ENCODE data around the gene TENM3.
A peak's percentile ranks its signal among the peaks of the same experiment; 100 is the strongest.

The TENM3 gene

DNA sequence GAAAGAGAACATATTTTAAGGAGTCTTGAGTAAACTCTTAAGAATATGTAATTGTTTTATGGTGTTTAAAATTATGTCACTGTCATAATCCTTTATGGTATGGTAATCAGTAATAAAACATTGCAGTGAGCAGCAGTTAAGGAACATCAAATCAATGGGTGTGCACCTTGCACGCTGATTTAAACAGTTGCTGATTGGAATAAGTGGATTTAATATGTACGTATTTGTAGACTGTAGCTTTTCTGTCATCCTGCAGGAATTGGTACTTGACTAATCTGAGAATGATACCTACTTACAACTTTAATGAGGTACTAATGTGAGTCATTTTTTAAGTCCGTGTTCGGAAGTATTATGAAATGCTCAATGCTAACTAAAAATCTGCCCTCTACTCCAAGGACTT is 461.7 kb downstream of the TENM3 start:
- no peak for DNase-seq

DNA sequence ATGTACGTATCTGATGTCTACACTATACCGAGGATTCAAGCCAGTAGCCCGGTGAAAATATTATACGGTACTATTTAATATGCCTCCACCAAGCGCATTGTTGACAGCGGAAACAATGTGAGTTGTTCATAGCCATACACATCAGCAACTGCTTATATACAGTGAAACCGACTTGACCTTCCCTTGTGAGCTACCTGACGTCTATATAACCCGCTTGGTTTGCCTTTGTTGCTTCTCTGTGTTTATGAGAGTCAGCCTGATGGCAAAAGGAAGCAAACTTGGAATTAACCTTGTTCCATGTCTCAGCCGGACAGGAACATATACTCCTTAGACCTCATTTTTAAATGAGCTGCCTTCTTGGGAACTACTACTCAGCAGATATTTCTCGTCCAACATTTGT is 462.2 kb downstream of the TENM3 start:
- DNase-seq = no peak

DNA sequence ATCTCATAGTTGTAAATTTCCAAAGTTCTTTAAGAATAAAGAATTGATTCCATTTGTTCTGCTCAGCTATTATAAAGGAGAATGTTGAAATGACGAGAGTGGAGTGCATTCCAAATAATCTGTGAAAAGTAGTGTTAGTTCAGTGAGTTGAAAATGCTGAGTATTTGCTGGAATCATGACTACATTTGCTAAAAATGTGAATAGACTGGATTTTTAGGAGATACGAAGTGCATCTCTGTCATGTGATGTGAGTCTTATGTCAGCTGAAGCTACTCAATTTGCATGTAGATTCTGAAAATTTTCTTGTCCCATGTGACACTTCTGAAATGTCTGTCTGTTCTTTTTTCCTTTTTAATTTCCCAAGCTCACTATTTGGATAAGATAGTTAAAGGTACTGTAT is 468.0 kb downstream of the TENM3 start:
- DNase-seq = no peak

DNA sequence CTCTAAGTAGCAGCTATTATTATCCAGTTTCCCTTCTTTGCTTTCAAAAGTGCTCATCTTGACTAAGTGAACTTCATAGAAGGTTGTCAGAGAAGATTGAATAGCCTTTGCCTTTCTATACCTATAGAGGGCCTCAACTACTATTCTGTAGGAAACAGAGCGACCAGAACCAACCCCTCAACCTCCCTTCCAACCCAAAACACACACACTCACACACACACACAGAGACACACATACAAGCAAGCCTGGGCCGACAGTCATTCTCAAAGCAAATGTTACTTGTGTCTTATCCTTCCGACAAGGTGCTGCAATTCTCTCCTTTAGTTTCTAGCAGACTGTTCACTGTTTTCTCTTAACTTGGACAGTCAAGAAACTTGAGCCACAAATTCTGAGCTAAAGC is 472.3 kb downstream of the TENM3 start:
- no peak for DNase-seq

DNA sequence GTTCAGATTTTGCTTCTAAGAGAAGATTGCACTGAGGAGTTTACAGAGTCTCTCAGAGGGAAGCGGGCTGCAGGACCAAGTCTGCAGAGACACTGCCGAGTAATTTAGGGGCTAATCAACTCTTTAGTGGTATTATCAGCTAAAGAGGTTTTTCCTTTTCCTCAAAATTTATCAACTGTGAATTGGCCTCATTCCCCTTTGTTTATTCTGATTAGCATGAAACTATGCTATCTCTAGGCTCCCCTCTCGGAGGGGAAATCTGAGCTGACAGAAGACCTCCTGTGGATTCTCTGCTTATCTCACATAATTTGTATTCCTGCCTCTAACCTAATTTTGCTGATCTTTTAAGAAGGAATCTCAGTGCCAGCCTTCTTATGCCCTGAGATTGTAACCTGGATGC is 473.0 kb downstream of the TENM3 start:
- DNase-seq = no peak

DNA sequence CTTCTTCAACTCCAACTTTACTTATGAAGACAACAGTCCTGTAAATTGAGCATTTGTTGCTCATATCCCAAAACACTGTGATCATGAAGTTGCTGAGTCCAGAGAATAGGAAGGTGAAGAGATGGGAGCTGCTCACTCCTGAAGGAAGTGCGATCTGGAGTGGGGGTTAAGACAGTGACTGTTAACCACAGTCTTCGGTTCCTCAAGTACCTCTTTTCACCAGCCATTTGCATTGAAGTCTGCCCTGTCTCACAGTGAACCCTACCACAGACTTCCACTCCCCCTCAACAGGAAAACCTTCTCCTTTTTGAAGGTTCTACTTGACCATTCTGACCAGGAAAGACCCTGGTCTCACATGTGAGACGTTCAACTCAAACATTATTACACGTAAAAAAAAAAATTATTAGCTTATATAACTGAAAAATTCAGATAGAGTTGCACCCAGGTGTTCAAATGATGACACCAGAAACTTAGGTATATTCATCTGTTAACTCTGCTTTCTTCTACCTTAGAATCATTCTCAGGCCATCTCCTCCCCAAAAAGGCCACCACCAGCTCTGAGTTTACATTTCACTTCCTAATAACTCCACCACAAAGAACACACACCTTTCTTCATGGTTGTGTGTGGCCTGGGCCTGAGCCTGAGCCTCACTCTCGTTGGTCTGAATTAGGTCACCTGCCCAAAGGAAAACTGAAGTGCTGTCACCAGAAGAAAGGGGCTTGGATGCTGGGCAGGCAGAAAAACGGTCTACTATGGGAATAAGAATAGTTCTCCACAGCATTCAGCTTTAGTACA is 474.8 kb downstream of the TENM3 start:
- DNase-seq = no peak

DNA sequence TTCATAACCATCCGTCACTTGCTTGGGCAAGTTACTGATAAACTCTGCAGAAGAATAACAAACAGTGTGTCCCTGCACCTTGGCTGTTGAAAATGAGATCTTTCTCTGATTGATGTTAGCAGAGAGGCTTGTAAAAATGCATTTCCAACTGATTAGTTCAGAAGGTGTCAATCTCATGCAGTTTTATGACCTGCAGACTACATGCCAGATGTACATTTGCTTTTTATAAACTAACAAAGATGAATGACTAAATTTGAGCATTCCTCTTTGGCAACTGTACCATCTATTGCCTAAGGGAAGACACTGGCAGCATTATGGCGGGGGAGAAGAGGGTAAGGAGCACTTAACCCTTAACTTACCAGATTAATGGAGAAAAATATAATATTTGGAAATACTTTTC is 481.2 kb downstream of the TENM3 start:
- DNase-seq = no peak

DNA sequence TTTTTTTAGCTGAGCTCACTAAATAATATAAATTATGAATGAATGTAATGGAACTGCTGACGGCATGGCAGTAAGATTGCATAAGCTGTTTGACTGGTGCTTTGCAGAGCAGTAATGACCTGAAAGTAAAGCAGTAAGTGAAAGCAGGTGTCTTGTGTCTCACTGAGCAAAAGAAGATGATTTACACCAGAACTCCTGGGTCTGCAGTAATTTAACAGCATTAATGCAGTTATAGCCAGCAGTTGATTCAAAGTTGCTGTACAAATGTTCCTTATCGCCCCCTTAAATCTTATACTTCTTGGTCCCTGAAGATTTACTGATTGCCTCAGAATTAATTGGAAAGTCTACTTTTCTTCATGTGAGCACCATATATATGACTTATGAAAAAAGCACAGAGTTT is 486.3 kb downstream of the TENM3 start:
- no peak for DNase-seq

DNA sequence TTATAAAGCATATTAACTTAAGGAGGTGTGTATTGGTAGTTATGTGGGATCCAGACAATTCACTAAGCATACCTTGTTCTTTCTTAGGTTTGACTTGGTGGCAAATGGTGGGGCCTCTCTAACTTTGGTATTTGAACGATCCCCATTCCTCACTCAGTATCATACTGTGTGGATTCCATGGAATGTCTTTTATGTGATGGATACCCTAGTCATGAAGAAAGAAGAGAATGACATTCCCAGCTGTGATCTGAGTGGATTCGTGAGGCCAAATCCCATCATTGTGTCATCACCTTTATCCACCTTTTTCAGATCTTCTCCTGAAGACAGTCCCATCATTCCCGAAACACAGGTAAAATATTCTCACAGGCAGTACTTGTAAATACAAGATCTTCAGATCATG is 487.6 kb downstream of the TENM3 start:
- no peak for DNase-seq

DNA sequence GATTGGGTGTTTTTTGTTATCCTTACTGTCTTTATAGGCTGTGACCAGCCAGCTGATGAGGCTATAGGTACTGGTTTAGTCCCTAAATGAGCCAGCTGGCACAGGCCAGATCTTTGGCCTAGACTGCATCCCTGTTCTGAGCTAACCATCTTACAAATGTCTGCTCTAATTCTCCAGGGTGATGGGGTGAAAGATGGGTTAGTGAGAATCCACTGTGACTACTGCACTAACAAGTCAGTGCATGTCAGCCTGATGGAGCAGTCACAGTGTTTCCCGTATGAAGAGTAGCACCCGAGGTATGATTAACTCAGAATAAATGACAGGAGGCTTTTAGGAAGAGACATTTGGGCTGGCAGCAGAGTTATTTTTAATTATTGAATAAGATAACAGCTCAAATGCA is 493.0 kb downstream of the TENM3 start:
- no peak for DNase-seq

DNA sequence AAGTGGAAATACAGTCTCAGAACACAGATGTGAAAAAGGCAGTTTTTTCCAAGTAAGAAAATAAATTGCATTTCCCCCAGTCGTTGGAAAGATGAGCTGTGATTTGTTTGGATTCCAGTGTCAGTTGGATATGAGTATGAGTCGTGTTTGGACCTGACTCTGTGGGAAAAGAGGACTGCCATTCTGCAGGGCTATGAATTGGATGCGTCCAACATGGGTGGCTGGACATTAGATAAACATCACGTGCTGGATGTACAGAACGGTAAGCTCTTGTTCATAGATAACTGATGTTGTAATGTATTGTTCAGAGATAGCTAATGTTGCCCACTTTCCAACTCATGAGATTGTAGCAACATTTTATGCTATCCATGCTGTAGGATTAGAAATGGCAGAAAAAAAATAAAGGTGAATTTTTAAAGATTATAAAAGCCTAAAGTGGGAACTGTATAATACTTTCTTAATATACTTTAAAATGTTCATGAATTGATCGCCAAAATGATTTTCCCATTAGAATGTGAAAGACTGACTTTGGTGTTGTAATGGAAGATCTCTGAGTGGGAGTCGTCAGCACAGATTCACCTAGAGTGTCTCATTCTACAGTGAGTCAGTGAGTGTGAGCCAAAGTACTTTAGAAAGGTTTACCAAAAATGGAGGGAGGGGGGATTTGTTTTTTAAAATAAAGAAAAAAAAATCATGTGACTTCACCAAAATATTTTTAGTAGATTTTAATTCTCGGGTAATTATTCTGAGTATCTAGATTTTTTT is 495.3 kb downstream of the TENM3 start:
- DNase-seq = peak; percentile 31

DNA sequence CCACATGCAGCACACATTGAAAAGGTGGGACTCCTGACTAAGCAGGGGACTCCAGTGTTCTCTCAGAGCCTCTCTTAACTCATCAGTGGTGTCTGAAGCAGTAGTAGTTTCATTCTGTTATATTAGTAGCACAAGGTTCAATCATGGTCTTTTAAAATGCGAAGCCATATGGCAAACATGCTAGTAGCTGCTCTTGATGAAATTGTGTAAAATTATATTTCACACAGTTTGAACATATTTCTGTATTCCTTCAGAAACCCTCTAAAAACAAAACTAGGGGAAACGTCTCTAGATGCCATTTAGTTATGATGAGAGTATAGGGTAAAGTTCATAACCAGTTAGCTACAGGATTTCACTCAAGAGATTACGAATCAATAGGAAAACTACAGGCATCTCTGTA is 497.1 kb downstream of the TENM3 start:
- DNase-seq = no peak

DNA sequence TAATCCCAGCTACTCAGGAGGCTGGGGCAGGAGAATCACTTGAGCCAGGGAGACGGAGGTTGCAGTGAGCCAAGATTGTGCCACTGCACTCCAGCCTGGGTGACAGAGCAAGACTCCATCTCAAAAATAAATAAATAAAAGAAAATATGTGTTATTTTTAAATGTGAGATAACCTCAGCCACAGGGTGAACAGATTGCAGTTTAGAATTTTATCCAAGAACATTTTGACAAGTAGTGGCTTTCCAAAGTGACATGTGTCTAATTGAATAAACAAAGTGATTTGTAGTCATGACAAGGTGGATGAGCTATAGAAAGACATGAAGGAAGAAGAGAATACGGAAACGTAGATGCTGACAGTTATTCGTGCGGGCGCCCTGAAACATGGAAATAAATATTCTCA is 497.9 kb downstream of the TENM3 start:
- no peak for DNase-seq

DNA sequence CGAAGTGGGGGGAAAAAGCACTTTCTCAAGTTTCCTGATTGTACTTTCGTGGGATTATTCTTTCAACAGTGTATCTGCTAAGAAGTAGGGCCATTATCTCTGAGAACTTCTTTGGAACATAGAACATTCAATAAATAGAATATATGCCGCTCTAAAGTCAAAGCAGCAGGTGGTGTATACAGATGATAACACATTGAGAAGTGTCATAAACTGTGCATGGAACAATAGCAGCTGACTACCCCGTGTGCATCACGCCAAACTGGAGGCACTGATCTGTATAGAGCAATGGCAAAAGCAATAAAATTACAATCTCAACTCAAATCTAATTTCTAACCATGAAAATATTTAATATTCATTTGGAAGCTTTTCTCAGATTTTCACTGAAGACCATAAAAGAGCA is 498.7 kb downstream of the TENM3 start:
- DNase-seq = no peak

DNA sequence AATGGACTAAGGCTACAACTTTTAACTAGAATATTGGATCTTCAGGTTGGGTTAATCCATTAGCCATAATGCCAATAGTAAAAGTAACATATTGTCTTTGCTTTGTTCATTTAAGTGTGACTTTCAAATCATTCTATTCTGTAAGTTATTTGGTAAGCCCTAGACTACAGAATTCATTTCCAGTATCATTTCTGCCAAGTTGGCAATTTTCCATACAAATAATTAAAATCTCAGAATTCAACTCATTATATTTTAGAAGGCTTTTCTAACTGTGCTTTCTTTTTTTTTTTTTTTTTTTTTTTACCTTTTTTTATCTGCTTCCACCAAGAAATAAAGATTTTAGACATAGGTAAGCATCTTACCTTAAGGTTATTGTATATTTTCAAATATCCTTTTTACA is 500.6 kb downstream of the TENM3 start:
- no peak for DNase-seq

DNA sequence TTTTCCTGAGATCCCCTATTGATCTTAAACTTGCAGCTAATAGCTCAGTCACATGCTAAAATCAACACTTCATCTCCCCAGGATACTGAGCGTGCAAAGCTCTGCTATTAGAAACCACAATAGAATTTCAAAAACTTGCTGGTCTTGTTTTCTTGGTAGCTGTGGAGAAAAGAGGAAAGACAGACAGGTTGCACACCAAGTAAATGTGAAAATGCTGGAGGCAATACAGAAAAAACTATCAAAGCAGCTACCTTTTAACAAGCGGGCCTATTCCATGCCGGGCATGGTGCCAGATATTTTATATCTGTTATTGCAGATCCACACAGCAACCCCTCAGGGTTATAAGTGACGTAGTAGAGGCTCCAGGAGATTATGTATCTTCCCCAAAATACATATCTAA is 502.0 kb downstream of the TENM3 start:
- DNase-seq = no peak

DNA sequence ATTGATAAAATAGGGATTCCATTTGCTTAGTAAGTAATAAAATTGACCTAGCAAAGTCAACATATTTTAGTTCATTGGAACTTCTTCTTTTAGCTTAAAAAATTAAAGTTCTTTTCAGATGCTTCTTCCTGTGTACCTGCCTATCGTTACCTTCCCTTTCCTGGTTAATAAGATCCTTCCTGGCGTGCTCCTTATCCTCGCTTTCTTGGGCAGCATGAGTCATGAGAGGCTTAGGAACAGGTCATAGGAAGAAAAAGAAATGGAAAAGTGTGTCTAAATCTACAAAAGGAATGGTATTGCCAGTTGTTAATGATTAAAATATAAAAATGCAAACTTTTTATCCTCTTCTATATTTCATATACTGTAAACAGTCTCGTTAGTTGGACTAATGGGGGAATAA is 503.7 kb downstream of the TENM3 start:
- no peak for DNase-seq

DNA sequence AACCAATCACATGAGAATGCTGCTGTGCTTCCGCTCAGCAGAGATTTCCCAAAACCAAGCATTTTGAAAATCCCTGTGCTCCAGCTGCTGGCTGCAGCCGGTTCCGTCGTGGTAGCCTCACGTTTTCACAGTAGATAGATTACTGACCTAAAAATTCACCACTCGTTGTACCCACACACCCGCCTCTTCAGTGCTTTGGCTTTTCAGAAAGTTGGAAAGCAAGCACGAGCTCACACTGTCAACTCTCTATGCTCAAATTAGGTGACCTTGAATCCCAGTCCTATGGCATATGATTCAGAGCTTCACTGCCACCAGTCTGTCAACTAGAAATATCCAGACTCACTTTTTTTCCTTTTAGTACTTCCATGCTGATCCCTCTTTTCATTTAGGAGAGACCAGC is 505.1 kb downstream of the TENM3 start:
- no peak for DNase-seq

DNA sequence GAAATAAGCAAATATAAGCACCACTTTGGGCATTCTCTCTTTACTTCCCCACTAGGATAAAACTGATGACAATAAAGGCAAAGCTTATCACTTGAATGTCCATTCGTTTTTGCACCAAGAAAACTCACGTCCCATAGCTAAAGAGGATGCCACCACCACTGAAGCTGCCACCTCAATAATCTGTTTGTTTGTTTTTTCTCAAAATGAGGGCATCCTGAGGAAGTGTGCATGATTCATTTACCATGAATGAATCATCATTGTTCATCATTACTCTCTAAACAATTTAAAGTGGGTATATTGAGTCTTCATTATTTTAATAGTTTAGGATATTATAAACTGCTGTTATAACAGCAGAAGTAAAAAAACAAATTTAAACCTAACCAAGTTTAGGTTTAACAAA is 505.7 kb downstream of the TENM3 start:
- DNase-seq = peak; percentile 21

DNA sequence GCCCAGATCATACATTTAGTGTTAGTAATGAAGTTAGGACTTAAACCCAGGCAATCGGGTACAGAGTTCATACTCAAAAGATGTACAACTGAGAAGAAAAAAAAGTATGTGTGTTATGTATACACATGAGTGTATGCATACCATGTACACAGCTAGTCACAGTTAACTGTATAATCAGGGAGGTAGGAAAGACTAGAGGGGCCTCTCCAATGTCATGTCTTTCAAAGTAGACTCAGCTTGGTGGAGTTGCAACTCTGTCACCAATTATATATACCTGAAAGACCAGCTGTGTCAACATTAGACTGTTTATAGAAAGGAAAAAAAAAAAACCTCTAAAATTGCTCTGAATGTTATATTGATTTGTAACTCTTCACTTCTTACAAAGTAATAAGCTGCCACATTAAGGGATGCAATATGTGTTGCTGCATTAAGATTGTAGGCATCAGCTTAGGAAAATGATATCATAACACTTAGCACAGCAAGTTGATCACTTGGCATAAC is 506.5 kb downstream of the TENM3 start:
- DNase-seq = no peak

DNA sequence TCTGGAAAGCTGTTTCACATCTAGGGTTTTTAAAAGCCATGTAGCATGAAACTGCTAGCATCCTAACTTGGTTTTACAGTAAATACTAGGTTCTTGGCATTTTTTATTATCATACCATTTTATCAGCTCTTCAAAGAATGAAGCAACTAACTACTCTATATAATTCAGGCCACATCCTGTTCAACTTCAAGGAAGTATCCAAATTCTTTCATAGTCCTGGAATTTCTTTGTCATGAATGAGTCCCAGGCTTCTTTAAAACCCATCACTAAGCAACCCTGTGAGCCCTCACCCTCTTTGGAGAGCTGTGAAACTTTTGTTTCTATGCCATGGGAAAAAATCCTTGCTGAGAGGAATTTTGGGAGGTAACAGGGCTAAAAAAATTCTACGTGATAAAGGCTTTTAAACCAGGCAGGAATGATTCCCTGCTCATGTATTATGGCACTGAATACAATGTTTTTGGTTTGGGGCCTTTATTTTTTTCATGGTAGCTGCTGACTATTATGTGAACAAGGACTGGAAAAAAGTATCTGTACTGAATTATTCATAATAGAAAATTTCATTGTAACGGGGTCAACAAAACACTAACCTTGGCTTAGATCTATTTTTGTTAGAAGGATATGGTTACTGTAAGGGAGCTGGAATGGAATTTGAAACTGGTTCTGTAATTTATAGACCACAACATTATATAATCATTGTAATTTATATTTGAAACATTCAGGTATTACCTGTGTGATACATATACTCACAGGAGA is 509.1 kb downstream of the TENM3 start:
- peak; percentile 17 for DNase-seq

DNA sequence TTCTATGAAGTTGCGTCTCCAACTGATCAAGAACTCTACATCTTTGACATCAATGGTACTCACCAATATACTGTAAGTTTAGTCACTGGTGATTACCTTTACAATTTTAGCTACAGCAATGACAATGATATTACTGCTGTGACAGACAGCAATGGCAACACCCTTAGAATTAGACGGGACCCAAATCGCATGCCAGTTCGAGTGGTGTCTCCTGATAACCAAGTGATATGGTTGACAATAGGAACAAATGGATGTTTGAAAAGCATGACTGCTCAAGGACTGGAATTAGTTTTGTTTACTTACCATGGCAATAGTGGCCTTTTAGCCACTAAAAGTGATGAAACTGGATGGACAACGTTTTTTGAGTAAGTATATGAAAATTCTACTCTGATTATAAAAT is 511.7 kb downstream of the TENM3 start:
- no peak for DNase-seq

DNA sequence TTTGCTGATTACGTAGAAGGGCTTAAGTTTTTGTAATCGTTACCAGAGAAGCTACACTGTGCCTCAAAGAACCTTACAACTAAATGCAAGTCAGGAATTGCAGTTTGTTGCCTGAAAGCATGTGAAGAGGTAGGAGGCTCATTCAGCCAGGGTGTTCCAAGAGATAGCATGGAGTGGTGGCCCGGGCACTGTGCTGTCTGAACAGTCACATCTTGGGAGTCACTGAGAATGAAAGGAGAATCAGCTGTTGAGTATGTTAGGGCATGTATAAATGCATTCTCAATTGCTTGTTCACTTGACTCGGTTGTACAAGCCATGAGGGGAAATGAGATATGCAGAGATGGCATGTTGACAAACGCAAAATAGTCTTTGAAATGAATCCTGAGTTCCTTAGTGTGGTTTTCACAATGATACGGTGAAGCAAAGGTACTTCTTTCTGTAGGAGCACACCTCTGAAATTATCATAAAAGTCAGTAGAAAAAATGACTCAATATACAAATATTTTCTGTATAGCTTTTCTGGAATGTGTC is 513.0 kb downstream of the TENM3 start:
- DNase-seq = no peak

DNA sequence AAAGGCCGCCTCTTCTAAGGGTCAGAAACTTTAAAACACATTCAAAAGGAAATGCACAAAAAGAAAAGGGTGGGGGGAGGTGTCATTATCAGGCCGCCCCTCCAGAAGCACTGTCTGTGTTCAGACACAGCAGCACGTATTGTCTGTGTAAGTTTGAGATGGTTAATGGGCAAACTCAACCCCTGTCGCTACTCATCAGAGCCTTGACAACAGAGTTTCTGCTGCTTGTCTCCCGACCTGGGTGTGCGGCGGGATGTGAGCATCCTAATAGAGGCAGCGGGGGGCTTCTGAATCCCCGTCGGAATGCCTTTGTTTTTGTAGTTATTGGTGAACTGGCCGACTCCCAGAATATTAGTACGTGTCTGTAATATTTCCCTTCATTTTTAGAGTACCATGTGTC is 515.1 kb downstream of the TENM3 start:
- no peak for DNase-seq
